ENCODE data around the gene FOXK2.

- no peak for TF ChIP-seq CTCF (IDR thresholded peaks at IDR 0.05)
- TF ChIP-seq EZH2 (IDR thresholded peaks at IDR 0.05; ENCODE audit: borderline replicate concordance, insufficient read depth, low read depth, low read length, poor library complexity, severe bottlenecking) = no peak
Observed at GRCh38 chr17:82650723-82651122, 131.2 kb downstream of the FOXK2 start.

All from B cell (primary cell).